NCI-H446 treated with DMSO at 0.1 percent for 48 hours (cell line): ENCODE data around the gene SET.

ENCODE experiments used
- DNase-seq: peaks from one replicate; lab custom pipeline; 2025; lab: John Stamatoyannopoulos, UW

The SET gene

DNA sequence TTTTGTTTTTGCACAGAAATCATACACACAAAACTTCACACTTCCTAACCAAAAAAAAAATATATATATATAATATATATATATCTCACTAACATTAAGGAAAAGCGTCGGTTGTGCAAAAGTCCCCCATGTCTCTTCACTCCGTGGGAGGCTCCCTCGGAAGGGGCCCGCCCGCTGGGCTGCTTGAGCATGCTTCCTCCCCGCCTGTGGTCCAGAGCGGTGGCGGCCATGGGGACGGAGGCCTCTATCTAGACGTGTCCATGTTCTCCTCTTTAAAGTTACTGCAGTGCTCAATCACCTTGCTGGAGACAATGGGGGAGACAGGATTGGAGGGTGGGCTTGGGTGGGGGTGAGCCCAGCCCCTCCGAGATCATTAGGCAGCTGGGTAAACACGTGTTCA is 42.1 kb downstream of the SET start:
- DNase-seq = no peak

DNA sequence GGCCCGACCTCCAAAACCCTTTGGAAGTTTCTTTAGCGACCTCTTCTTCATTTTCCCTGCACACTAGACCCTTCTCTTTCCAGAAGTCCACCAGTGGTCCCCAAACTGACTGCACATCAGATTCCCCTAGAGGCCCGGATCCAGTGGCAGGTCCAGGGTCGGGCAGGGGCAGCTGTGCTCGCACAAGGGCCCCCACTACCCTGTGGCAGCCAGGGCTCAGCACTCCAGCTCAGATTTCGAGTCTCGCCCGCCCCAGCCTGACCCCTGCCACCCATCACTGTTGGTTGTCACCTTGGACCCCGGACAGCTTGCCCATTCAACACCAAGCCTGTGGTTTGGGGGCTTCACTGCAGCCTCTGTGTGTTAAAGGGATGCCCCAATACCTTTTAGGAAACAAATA is 42.7 kb downstream of the SET start:
- DNase-seq = no peak

- DNase-seq = no peak
Observed at GRCh38 chr9:128732576-128732975, 43.6 kb downstream of the SET start.

- DNase-seq = no peak
Observed at GRCh38 chr9:128733256-128733655, 44.2 kb downstream of the SET start.

- no peak for DNase-seq
Observed at GRCh38 chr9:128735373-128735772, 46.4 kb downstream of the SET start.

GRCh38 chr9:128742401-128742800 is 53.4 kb downstream of the SET start:
- no peak for DNase-seq

GRCh38 chr9:128743421-128743820 is 54.4 kb downstream of the SET start:
- DNase-seq = no peak
